Measurements from ENCODE around the gene SORT1. TPM values are rescaled to one million over a fixed set of nuclear protein-coding genes. Genes with fewer than 3 reads are reported as not detected.

Gene SORT1
- total and polyA plus RNA-seq, 2 of the 13 experiments (the other 11 are each of a cell fraction or from before 2014, with no cell fraction given) = 32.4 to 93.0 TPM

GRCh38 chr1:109263597-109264378 lies 133.9 kb downstream of the SORT1 start (continued):
- TF ChIP-seq AFF4 (CRISPR knock-in tag; IDR thresholded peaks at IDR 0.05) (no peak), ZNF644 (CRISPR knock-in tag; IDR thresholded peaks at IDR 0.05; ENCODE audit: low read depth) (peak; percentile 64; the same call in 1 of the 2 replicates), SP5 (CRISPR knock-in tag; IDR thresholded peaks at IDR 0.05; ENCODE audit: borderline replicate concordance, low read depth) (peak; percentile 55; the same call in 1 of the 2 replicates), ZNF326 (CRISPR knock-in tag; IDR thresholded peaks at IDR 0.05; ENCODE audit: borderline replicate concordance) (no peak), GTF2F1 (IDR thresholded peaks at IDR 0.05; ENCODE audit: low read length) (no peak), RXRA (CRISPR knock-in tag; IDR thresholded peaks at IDR 0.05) (no peak; the same call in none of the 2 replicates), HHEX (CRISPR knock-in tag; IDR thresholded peaks at IDR 0.05) (no peak), ZNF598 (CRISPR knock-in tag; IDR thresholded peaks at IDR 0.05; ENCODE audit: borderline replicate concordance) (peak; percentile 97), E2F1 (CRISPR knock-in tag; IDR thresholded peaks at IDR 0.05) (no peak), CEBPZ (IDR thresholded peaks at IDR 0.05; ENCODE audit: low read length) (no peak), ZBTB14 (CRISPR knock-in tag; IDR thresholded peaks at IDR 0.05) (no peak), KMT2B (CRISPR knock-in tag; IDR thresholded peaks at IDR 0.05) (peak; percentile 83), ZNF83 (CRISPR knock-in tag; IDR thresholded peaks at IDR 0.05; ENCODE audit: borderline replicate concordance) (no peak), ZNF414 (CRISPR knock-in tag; IDR thresholded peaks at IDR 0.05) (no peak), ZNF678 (CRISPR knock-in tag; IDR thresholded peaks at IDR 0.05) (no peak), RFX5 (IDR thresholded peaks at IDR 0.05; ENCODE audit: low read depth, low read length) (no peak; the same call in 1 of the 2 replicates), SRSF9 (IDR thresholded peaks at IDR 0.05; ENCODE audit: borderline replicate concordance, insufficient read depth, low read depth, low read length, poor library complexity, severe bottlenecking) (no peak), TOE1 (CRISPR knock-in tag; IDR thresholded peaks at IDR 0.05) (no peak), SATB2 (CRISPR knock-in tag; IDR thresholded peaks at IDR 0.05) (no peak), NCOA1 (CRISPR knock-in tag; IDR thresholded peaks at IDR 0.05) (no peak)
